Vagina (tissue), 2 donors: ENCODE measurements around the gene CREB5.

Experiments
- POLR2A ChIP-seq, 2 donors: fragments of 450-650 bp; IDR thresholded peaks; one replicate each; pipeline ENCODE4 v1.6.1; 2017; ENCODE audit warnings: antibody characterized with exemption in 2 of 2, mild to moderate bottlenecking in 2 of 2, moderate library complexity in 2 of 2
- POLR2AphosphoS5 ChIP-seq, 2 donors: sonication (generic); formaldehyde crosslinking; IDR thresholded peaks; one replicate each; pipeline ENCODE4 v1.9.0; 2017; ENCODE audit warnings: antibody characterized with exemption in 2 of 2, mild to moderate bottlenecking in 2 of 2, low read depth in 1 of 2; ENCODE audit not compliant: insufficient read depth in 1 of 2
- TF ChIP-seq, protein P1 (sequence below), 3 experiments: fragments of 450-650 bp in 2 of 3; fragments of 200-600 bp in 1 of 3; sonication (generic) in 1 of 3; IDR thresholded peaks; one replicate each; pipeline ENCODE4 v1.5.1; 2017 to 2019; ENCODE audit warnings: antibody characterized with exemption in 3 of 3, mild to moderate bottlenecking in 2 of 3, moderate library complexity in 2 of 3

DNA sequence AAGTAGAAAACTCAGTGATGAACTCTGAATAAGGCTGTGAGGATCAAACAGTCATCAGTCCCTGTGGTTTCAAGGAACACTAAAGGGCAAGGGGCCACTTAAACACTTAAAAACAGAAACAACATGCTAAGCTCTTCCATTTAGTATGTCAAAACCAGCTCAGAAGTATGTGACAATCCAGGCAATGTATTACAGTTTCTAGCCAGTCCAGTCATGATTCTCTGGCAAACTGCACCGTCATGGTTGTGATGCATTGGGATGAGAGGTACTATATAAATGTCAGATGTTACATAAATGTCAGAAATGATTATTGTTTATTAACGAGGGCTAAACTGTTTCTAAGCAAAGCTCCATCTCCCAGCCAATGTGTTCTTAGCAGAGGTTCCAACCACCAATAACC is 4.7 kb upstream of the CREB5 start:
- TF ChIP-seq, protein P1, sequence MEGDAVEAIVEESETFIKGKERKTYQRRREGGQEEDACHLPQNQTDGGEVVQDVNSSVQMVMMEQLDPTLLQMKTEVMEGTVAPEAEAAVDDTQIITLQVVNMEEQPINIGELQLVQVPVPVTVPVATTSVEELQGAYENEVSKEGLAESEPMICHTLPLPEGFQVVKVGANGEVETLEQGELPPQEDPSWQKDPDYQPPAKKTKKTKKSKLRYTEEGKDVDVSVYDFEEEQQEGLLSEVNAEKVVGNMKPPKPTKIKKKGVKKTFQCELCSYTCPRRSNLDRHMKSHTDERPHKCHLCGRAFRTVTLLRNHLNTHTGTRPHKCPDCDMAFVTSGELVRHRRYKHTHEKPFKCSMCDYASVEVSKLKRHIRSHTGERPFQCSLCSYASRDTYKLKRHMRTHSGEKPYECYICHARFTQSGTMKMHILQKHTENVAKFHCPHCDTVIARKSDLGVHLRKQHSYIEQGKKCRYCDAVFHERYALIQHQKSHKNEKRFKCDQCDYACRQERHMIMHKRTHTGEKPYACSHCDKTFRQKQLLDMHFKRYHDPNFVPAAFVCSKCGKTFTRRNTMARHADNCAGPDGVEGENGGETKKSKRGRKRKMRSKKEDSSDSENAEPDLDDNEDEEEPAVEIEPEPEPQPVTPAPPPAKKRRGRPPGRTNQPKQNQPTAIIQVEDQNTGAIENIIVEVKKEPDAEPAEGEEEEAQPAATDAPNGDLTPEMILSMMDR (IDR thresholded peaks at IDR 0.05): no peak
- TF ChIP-seq POLR2A (IDR thresholded peaks at IDR 0.05) (no peak), POLR2AphosphoS5 (IDR thresholded peaks at IDR 0.05; ENCODE audit: insufficient read depth in 1 of 2, low read depth in 1 of 2) (peak in 1 of 2 donors; percentile 52)
